HEK293T (cell line): ENCODE results near the gene KRTAP9-6.
"Not testable (repeated sequence)": the region's sequence is repeated elsewhere in the genome, so short reads cannot be mapped to it uniquely, and the experiment has no call there.

ENCODE experiments used
- CTCF ChIA-PET: fragments of 350-600 bp; formaldehyde crosslinking; extraction: SDS; loops from one replicate; lab custom pipeline; 2021; ENCODE audit warnings: antibody characterized with exemption, inconsistent platforms; lab: Yijun Ruan, JAX
- POLR2A ChIA-PET: fragments of 350-600 bp; formaldehyde crosslinking; extraction: SDS; loops from one replicate; lab custom pipeline; 2020; ENCODE audit warnings: antibody characterized with exemption, inconsistent platforms; lab: Yijun Ruan, JAX
- DNase-seq: peaks from one replicate; pipeline ENCODE4 v3.0.0; 2012; ENCODE audit warnings: mixed read lengths; ENCODE audit errors: extremely low spot score
- ARNT ChIP-seq: fragments of 450-650 bp; IDR thresholded peaks from 2 replicates; pipeline ENCODE4 v1.6.1; 2017; ENCODE audit warnings: mild to moderate bottlenecking
- BHLHE40 ChIP-seq: fragments of 450-650 bp; IDR thresholded peaks from 2 replicates; pipeline ENCODE4 v1.6.1; 2016; ENCODE audit warnings: mild to moderate bottlenecking, moderate library complexity, borderline replicate concordance
- CTBP1 ChIP-seq: fragments of 450-650 bp; IDR thresholded peaks from 2 replicates; pipeline ENCODE4 v1.6.1; 2016; ENCODE audit warnings: borderline replicate concordance
- ELF4 ChIP-seq: fragments of 450-650 bp; IDR thresholded peaks from 2 replicates; pipeline ENCODE4 v1.6.1; 2017; ENCODE audit warnings: antibody characterized with exemption
- FOXA1 ChIP-seq: fragments of 450-650 bp; IDR thresholded peaks from 2 replicates; pipeline ENCODE4 v1.6.1; 2016; ENCODE audit warnings: mild to moderate bottlenecking
- FOXK2 ChIP-seq: fragments of 450-650 bp; IDR thresholded peaks from 2 replicates; pipeline ENCODE4 v1.6.1; 2016; ENCODE audit warnings: mild to moderate bottlenecking
- FOXM1 ChIP-seq: fragments of 450-650 bp; IDR thresholded peaks from 2 replicates; pipeline ENCODE4 v1.6.1; 2017; ENCODE audit warnings: mild to moderate bottlenecking, borderline replicate concordance
- HDGF ChIP-seq: fragments of 450-650 bp; IDR thresholded peaks from 2 replicates; pipeline ENCODE4 v1.6.1; 2017; ENCODE audit warnings: antibody characterized with exemption, borderline replicate concordance
- L3MBTL2 ChIP-seq: fragments of 450-650 bp; conservative IDR thresholded peaks from 2 replicates; pipeline ENCODE4 v1.6.1; 2016; ENCODE audit warnings: mild to moderate bottlenecking
- LEF1 ChIP-seq: fragments of 450-650 bp; IDR thresholded peaks from 2 replicates; pipeline ENCODE4 v1.6.1; 2017; ENCODE audit warnings: mild to moderate bottlenecking, borderline replicate concordance
- NFRKB ChIP-seq: fragments of 450-650 bp; IDR thresholded peaks from 2 replicates; pipeline ENCODE4 v1.6.1; 2016; ENCODE audit warnings: mild to moderate bottlenecking, moderate library complexity
- PKNOX1 ChIP-seq: fragments of 450-650 bp; IDR thresholded peaks from 2 replicates; pipeline ENCODE4 v1.6.1; 2016
- SP1 ChIP-seq: fragments of 450-650 bp; IDR thresholded peaks from 2 replicates; pipeline ENCODE4 v1.6.1; 2017
- SUZ12 ChIP-seq: fragments of 450-650 bp; IDR thresholded peaks from 2 replicates; pipeline ENCODE4 v1.6.1; 2016; ENCODE audit warnings: mild to moderate bottlenecking
- TARDBP ChIP-seq: fragments of 450-650 bp; IDR thresholded peaks from 2 replicates; pipeline ENCODE4 v1.6.1; 2016
- ZNF384 ChIP-seq: fragments of 450-650 bp; IDR thresholded peaks from 2 replicates; pipeline ENCODE4 v1.6.1; 2016

Gene KRTAP9-6

GRCh38 chr17:41246995-41247787, 18.0 kb upstream of the KRTAP9-6 start:
- POLR2A ChIA-PET, CTCF ChIA-PET, DNase-seq: not testable (repeated sequence)

- DNase-seq, POLR2A ChIA-PET, CTCF ChIA-PET: not testable (repeated sequence)
Observed at GRCh38 chr17:41249637-41250240, 15.4 kb upstream of the KRTAP9-6 start, which contains the start of gene KRTAP9-4. Gene KRTAP9-4 (plus strand): TSS chr17:41249687. CDS start chr17:41249721, 34 bp downstream.

- ChIA-PET POLR2A (no interaction called here), CTCF (no interaction called here)
- TF ChIP-seq SP1 (no peak), HDGF (no peak), L3MBTL2 (no peak), BHLHE40 (no peak), FOXA1 (no peak), FOXK2 (no peak), CTBP1 (no peak), ZNF384 (no peak), PKNOX1 (no peak), NFRKB (no peak), LEF1 (no peak), ELF4 (no peak), FOXM1 (no peak), TARDBP (no peak), ARNT (no peak), SUZ12 (no peak)
- DNase-seq = no peak
Observed at GRCh38 chr17:41251261-41251660, 13.9 kb upstream of the KRTAP9-6 start.

GRCh38 chr17:41254861-41255260, 10.3 kb upstream of the KRTAP9-6 start:
- TF ChIP-seq FOXA1 = no peak
- TF ChIP-seq LEF1 = no peak
- no peak for TF ChIP-seq SP1
- no peak for TF ChIP-seq ARNT
- TF ChIP-seq NFRKB = no peak
- TF ChIP-seq BHLHE40 = no peak
- no peak for TF ChIP-seq HDGF
- no peak for TF ChIP-seq CTBP1
- TF ChIP-seq ZNF384 = no peak
- TF ChIP-seq TARDBP = no peak
- no peak for TF ChIP-seq PKNOX1
- TF ChIP-seq L3MBTL2 = no peak
- no peak for TF ChIP-seq FOXM1
- no peak for TF ChIP-seq SUZ12
- TF ChIP-seq FOXK2 = no peak
- TF ChIP-seq ELF4 = no peak
- no peak for DNase-seq
- CTCF ChIA-PET = no interaction called here
- POLR2A ChIA-PET = no interaction called here

GRCh38 chr17:41255381-41256290, 9.5 kb upstream of the KRTAP9-6 start, which contains the start of gene KRTAP9-9:
Gene KRTAP9-9 (plus strand): TSS chr17:41255384.
- DNase-seq, CTCF ChIA-PET, POLR2A ChIA-PET: not testable (repeated sequence)

- no peak for DNase-seq
- ChIA-PET POLR2A (no interaction called here), CTCF (no interaction called here)
- no peak for TF ChIP-seq FOXM1
- no peak for TF ChIP-seq FOXA1
- TF ChIP-seq L3MBTL2 = no peak
- TF ChIP-seq FOXK2 = no peak
- no peak for TF ChIP-seq ARNT
- TF ChIP-seq TARDBP = no peak
- no peak for TF ChIP-seq NFRKB
- no peak for TF ChIP-seq ZNF384
- no peak for TF ChIP-seq SUZ12
- no peak for TF ChIP-seq ELF4
- no peak for TF ChIP-seq BHLHE40
- no peak for TF ChIP-seq LEF1
- no peak for TF ChIP-seq HDGF
- TF ChIP-seq SP1 = no peak
- TF ChIP-seq PKNOX1 = no peak
- no peak for TF ChIP-seq CTBP1
Observed at GRCh38 chr17:41256291-41256685, 8.9 kb upstream of the KRTAP9-6 start.
